ENCODE results near the gene SLF2. TPM values are rescaled to one million over a fixed set of nuclear protein-coding genes. Genes with fewer than 3 reads are reported as not detected.

Gene SLF2
- total and polyA plus RNA-seq, 2 of the 8 experiments (the other 6 are each of a cell fraction or from before 2014, with no cell fraction given) = 5.5 to 20.9 TPM

DNA sequence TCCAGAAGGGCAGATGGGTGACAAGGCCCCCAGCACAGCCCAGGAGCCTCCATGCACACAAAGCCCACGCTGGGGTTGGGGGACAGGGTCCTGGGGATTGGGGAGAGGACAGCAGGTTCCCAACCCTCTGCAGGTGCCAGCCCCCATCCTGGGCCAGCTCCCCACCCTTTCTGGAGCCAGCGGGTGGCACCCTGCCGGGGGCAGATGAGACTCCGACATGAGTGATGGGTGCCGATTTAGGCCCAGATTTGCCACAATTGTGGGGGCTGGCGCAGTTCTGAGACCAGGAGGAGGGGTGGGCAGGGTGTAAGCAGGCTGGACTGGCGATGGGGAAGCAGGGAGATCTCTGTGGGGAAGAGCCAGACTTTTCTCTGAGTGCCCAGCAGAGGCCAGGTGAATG, 49.3 kb upstream of the SLF2 start (continued):
- TF ChIP-seq ZNF274 (IDR thresholded peaks at IDR 0.05; ENCODE audit: borderline replicate concordance, extremely low read depth, low read length) = no peak
